ENCODE results near the gene XRCC5.

XRCC5 gene

DNA sequence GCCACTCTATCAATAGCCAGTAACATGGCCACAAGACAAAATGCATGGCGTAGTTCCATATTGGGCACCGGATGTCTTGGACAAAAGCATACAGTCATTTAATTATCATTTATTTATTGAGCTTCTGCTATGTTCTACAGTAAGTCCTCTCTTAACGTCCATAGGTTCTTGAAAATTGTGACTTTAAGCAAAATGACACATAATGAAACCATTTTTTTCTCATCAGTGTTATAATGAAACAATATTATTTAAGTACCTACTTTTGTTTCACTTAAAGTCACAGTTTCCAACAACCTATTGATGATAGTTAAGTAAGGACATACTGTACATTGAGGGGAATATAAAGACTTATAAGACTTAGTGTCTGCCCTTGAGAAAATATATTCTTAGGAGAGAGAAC, 84.9 kb downstream of the XRCC5 start:
- peak; percentile 23 for DNase-seq (ENCODE audit: low read depth)
- H3K4me3 ChIP-seq (ENCODE audit: low read depth, low read length): no peak overlapping the region
- no peak for TF ChIP-seq CTCF (IDR thresholded peaks at IDR 0.05; ENCODE audit: insufficient read depth, low read depth, low read length, missing control alignments)

- DNase-seq (ENCODE audit: low read depth): no peak
- no peak overlapping the region for H3K4me3 ChIP-seq (ENCODE audit: low read depth, low read length)
- no peak for TF ChIP-seq CTCF (IDR thresholded peaks at IDR 0.05; ENCODE audit: insufficient read depth, low read depth, low read length, missing control alignments)
These were observed 85.4 kb downstream of the XRCC5 start for GRCh38 chr2:216194561-216194960.

- TF ChIP-seq CTCF (IDR thresholded peaks at IDR 0.05; ENCODE audit: insufficient read depth, low read depth, low read length, missing control alignments): no peak
- DNase-seq (ENCODE audit: low read depth): no peak
- H3K4me3 ChIP-seq (ENCODE audit: low read depth, low read length): no peak overlapping the region
These were observed 86.4 kb downstream of the XRCC5 start for GRCh38 chr2:216195565-216196029.

DNA sequence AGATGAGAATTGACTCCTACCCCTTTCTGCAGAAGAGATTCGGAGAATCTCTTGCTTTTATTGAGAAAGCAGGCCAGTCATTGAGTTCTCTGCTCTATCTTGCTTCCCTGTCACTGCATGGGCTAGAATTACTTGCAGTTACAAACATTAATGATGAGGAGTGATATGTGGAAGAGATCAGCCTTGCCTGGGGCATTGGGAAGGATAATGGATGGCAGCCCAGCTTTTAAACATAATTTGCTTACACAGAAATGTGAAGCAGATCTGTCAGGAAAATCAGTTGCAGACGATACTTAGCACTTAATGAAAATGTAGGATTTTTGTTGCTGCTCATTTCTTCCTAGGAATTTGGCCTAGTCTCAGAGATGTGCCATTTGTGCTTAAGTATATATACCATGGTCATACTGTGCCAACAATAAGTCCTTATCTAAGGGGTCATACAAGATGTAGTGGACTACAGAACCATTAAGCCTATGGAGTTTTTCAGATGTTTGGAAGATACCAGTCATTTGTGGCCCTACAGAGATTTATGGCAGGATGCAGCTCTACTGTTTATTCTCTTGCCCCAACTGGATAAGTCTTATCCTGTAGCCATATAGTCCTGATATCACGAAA, 92.7 kb downstream of the XRCC5 start:
- no peak overlapping the region for H3K4me3 ChIP-seq (ENCODE audit: low read depth, low read length)
- no peak for TF ChIP-seq CTCF (IDR thresholded peaks at IDR 0.05; ENCODE audit: insufficient read depth, low read depth, low read length, missing control alignments)
- DNase-seq (ENCODE audit: low read depth): no peak

DNA sequence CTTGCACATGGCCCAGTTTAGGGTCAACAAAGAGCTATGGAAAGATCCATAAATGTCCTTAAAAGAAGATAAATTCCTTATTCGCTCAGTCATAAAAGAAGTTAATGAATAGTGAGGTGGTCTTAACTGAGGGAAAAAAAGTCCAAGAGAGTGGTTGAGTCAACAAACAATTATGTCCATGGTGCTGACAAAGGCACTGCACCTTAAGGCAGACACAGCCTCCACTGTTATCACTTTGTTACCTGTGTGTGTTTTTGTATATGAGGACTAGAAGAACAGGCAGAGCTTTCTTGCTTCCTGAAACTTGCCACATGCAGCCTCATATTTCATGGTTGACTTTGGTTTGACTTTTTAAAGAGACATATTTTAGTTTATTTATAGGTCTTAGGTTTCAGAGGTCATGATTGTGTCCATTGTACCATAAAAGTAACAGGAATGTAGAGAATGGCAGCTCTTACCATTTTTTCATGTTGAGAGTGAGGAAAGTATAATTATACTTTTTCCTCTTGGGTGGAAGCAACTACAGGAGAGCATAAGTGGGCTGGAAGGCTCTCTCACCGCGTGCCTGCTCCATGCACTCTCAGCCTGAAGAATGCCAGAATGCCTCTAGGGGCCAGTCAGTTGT, 93.6 kb downstream of the XRCC5 start:
- TF ChIP-seq CTCF (IDR thresholded peaks at IDR 0.05; ENCODE audit: insufficient read depth, low read depth, low read length, missing control alignments): no peak
- no peak for DNase-seq (ENCODE audit: low read depth)
- H3K4me3 ChIP-seq (ENCODE audit: low read depth, low read length): no peak overlapping the region

DNA sequence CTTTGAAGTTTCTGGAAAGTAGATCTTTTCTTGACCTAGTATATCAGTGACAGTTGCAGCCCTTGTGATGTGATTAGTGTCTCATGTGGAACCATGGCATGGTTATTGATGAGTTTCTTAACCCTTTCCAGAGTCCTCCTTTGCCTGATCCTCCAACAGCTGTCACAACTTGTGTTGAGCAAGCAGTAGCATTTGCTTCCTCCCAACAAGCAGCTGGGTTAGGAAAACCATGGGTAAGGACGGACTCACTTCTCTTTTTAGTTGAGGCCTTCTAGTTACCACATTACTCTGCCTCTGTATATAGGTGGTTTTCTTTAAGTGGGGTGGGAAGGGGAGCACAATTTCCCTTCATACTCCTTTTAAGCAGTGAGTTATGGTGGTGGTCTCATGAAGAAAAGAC, 96.3 kb downstream of the XRCC5 start:
- no peak for TF ChIP-seq CTCF (IDR thresholded peaks at IDR 0.05; ENCODE audit: insufficient read depth, low read depth, low read length, missing control alignments)
- H3K4me3 ChIP-seq (ENCODE audit: low read depth, low read length): no peak overlapping the region
- no peak for DNase-seq (ENCODE audit: low read depth)

Data from GM12865 (cell line).